Measurements from ENCODE around the gene COL5A1.
A peak's percentile ranks its signal among the peaks of the same experiment; 100 is the strongest.

The COL5A1 gene

DNA sequence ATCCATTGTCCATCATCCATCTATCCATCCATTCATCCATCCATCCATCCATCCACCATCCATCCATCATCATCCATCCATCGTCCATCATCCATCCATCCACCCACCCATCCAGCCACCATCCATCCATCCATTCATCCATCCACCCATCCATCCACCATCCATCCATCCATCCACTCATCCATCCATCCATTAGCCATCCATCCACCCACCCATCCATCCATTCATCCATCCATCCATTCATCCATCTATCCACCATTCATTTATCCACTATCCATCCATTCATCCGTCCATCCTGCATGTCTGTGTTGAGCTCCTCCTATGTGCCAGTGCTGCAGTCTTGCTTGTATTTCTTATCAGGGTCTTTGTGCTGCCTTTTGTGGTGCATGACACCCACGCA is 44.2 kb downstream of the COL5A1 start:
- no peak overlapping the region for H3K27ac ChIP-seq

DNA sequence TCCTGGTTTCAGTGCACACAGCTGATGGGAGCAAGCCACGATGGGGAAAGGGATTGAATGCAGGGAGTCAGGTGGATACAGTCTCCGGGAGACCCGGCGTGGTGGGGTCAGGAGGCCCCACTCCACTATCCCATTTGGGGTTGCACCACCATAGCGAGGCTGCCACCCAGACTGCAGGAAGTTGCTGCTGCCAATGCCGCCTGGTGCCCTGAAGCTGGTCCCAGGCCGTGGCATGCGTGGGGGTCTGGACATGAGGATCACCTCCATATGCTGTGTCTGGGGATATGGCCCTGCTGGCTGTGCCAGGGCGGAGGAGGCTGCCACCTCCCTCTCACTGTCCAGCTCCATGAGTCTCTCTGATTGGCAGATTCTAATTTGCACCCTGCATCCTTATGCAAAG is 45.3 kb downstream of the COL5A1 start:
- H3K27ac ChIP-seq: no peak overlapping the region
- TF ChIP-seq, protein P1, sequence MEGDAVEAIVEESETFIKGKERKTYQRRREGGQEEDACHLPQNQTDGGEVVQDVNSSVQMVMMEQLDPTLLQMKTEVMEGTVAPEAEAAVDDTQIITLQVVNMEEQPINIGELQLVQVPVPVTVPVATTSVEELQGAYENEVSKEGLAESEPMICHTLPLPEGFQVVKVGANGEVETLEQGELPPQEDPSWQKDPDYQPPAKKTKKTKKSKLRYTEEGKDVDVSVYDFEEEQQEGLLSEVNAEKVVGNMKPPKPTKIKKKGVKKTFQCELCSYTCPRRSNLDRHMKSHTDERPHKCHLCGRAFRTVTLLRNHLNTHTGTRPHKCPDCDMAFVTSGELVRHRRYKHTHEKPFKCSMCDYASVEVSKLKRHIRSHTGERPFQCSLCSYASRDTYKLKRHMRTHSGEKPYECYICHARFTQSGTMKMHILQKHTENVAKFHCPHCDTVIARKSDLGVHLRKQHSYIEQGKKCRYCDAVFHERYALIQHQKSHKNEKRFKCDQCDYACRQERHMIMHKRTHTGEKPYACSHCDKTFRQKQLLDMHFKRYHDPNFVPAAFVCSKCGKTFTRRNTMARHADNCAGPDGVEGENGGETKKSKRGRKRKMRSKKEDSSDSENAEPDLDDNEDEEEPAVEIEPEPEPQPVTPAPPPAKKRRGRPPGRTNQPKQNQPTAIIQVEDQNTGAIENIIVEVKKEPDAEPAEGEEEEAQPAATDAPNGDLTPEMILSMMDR (conservative IDR thresholded peaks at IDR 0.05): no peak
- TF ChIP-seq ZFX (IDR thresholded peaks at IDR 0.05): no peak

More for the DNA sequence above, 44.2 kb downstream of the COL5A1 start:
- TF ChIP-seq ZFX (IDR thresholded peaks at IDR 0.05): no peak
- TF ChIP-seq, protein P1 (conservative IDR thresholded peaks at IDR 0.05): no peak

DNA sequence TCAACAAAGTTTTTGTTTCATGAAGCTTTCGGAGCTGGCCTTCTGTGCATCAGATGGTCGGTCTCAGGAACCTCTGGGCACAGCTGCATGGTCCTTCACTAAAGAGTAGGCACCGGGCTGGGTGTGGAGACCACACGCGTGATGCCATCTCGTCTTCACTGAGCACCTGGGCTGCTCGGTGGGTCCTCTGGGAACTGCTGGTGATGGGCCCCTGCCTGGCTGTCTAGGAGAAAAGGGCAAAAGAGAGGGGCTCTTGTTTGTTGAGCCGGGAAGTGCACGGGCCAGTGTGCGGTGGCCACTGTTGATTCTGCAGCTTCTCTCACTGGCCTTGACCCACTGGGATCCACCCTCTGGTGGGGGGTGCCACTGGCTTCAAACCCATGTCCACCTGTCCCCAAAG is 46.0 kb downstream of the COL5A1 start:
- TF ChIP-seq, protein P1 (conservative IDR thresholded peaks at IDR 0.05): no peak
- TF ChIP-seq ZFX (IDR thresholded peaks at IDR 0.05): no peak
- H3K27ac ChIP-seq: no peak overlapping the region

GRCh38 chr9:134688231-134688630 is 46.6 kb downstream of the COL5A1 start:
- TF ChIP-seq, protein P1 (conservative IDR thresholded peaks at IDR 0.05): no peak
- TF ChIP-seq ZFX (IDR thresholded peaks at IDR 0.05): no peak
- H3K27ac ChIP-seq: no peak overlapping the region

DNA sequence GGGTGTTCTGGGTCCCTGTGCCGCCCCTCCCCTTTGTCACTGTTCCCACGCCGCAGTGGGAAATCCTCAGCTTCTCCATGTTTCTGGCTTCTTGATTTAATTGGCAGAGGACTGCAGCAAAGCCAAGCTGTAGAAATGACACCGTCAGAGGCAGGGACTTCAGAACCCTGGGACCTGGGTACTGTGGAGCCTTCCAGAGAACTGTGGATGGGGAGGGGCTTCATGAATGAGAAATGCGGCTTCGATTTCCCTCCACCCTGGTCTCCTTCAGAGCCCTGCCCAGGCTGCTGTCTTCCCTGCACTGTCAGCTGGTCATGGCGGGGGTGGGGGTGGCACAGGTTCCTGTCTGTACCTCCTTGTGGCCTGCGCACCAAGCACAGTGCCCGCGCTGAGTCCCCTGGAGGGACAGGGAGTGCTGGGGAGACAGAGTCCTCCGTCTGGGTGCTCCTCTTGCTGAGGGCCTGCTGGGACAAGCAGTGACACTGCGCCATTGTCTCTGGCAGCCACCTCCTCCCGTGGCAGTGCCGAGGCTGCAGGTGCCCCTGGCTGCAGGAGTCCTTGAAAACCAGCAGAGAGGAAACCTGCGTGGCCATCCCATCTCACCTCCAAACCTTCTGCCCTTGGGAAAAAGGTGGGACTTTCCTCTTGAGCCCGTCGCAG is 47.2 kb downstream of the COL5A1 start:
- TF ChIP-seq, protein P1 (conservative IDR thresholded peaks at IDR 0.05): no peak
- no peak for TF ChIP-seq ZFX (IDR thresholded peaks at IDR 0.05)
- H3K27ac ChIP-seq: no peak overlapping the region

GRCh38 chr9:134689321-134690181 is 47.9 kb downstream of the COL5A1 start:
- H3K27ac ChIP-seq: no peak overlapping the region
- TF ChIP-seq ZFX (IDR thresholded peaks at IDR 0.05): no peak
- TF ChIP-seq, protein P1 (conservative IDR thresholded peaks at IDR 0.05): peak; percentile 95

- no peak for TF ChIP-seq ZFX (IDR thresholded peaks at IDR 0.05)
- TF ChIP-seq, protein P1 (conservative IDR thresholded peaks at IDR 0.05): no peak
- H3K27ac ChIP-seq: no peak overlapping the region
Measured at GRCh38 chr9:134690301-134690751, 48.7 kb downstream of the COL5A1 start.

All from C4-2B (cell line).